Measurements from ENCODE around the gene PRPF6.

Gene PRPF6

GRCh38 chr20:63940472-63941266 lies 40.3 kb upstream of the PRPF6 start:
- no peak for DNase-seq (ENCODE audit: low read depth, low spot score)
- H3K27ac ChIP-seq (ENCODE audit: low read length) = no peak overlapping the region
- whole genome bisulfite sequencing (ENCODE audit: insufficient coverage, insufficient read length) = no CpG with 5 or more reads among the region's 58 CpGs
- peak overlapping the region; percentile 39; the same call in 1 of the 2 replicates for H3K4me3 ChIP-seq (ENCODE audit: low read length)
- no peaks in the 10 kb centered on the region for H3K27me3 ChIP-seq (ENCODE audit: control insufficient read depth, insufficient read depth, low read length)
- H3K9me3 ChIP-seq (ENCODE audit: control insufficient read depth, insufficient read depth, low read length) = no peaks in the 10 kb centered on the region
- peaks cover 37% of the 10 kb centered on the region for H3K36me3 ChIP-seq (ENCODE audit: control insufficient read depth, insufficient read depth, low read length)
- H3K4me1 ChIP-seq (ENCODE audit: control insufficient read depth, insufficient read depth, low read length) = peaks cover 4% of the 10 kb centered on the region

DNA sequence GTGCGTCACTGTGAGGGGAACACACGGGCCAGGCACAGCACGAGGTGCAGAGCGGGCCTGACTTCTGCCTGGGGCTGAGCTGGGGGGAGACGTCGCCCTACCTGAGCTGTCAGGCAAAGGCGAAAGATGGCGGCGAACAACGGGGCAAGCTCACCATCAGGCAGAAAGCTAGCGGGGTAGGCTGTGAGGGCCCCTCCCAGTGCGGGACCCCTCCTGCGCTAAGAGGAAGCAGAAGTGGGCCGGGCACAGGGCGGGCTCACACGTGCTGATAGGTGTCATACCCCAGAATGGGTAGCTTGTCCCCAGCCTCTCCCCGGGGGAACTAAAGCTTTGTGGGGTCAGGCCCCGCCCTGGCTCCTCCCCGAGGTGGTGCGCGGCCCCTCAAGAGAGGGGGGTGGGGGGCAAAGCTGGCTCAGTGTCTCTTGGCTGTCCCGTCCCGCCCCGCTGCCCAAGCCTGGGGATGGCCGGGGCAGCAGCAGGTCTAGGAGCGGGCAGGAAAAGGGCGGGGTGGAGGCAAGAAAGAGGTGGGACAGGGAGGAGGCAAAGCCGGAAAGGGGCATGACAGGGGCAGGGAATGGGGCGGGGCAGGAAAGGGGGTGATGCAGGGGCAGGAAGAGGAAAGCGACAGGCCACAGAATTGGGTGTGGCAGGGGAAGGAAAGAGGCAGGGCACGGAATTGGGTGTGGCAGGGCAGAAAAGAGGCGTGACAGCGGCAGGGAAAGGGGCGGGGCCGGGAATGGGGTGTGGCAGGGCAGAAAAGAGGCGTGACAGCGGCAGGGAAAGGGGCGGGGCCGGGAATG lies 39.5 kb upstream of the PRPF6 start:
- H3K27ac ChIP-seq (ENCODE audit: low read length) = no peak overlapping the region

GRCh38 chr20:63942250-63942951 lies 38.5 kb upstream of the PRPF6 start:
- peaks cover 4% of the 10 kb centered on the region for H3K4me1 ChIP-seq (ENCODE audit: control insufficient read depth, insufficient read depth, low read length)
- peaks cover 37% of the 10 kb centered on the region for H3K36me3 ChIP-seq (ENCODE audit: control insufficient read depth, insufficient read depth, low read length)
- H3K27me3 ChIP-seq (ENCODE audit: control insufficient read depth, insufficient read depth, low read length) = no peaks in the 10 kb centered on the region
- no peaks in the 10 kb centered on the region for H3K9me3 ChIP-seq (ENCODE audit: control insufficient read depth, insufficient read depth, low read length)
- H3K27ac ChIP-seq (ENCODE audit: low read length) = no peak overlapping the region
- H3K4me3 ChIP-seq (ENCODE audit: low read length) = no peak overlapping the region
- no peak for DNase-seq (ENCODE audit: low read depth, low spot score)
- no CpG with 5 or more reads among the region's 30 CpGs for WGBS (ENCODE audit: insufficient coverage, insufficient read length)

More for the DNA sequence above, 39.5 kb upstream of the PRPF6 start:
- Histone ChIP-seq H3K4me1 (ENCODE audit: control insufficient read depth, insufficient read depth, low read length) (peaks cover 4% of the 10 kb centered on the region), H3K36me3 (ENCODE audit: control insufficient read depth, insufficient read depth, low read length) (peaks cover 37% of the 10 kb centered on the region), H3K4me3 (ENCODE audit: low read length) (peak overlapping the region; percentile 39; the same call in 1 of the 2 replicates), H3K9me3 (ENCODE audit: control insufficient read depth, insufficient read depth, low read length) (no peaks in the 10 kb centered on the region), H3K27me3 (ENCODE audit: control insufficient read depth, insufficient read depth, low read length) (no peaks in the 10 kb centered on the region)
- DNase-seq (ENCODE audit: low read depth, low spot score) = no peak
- WGBS (ENCODE audit: insufficient coverage, insufficient read length) = no CpG with 5 or more reads among the region's 39 CpGs

GRCh38 chr20:63942969-63943807 lies 37.7 kb upstream of the PRPF6 start:
- H3K36me3 ChIP-seq (ENCODE audit: control insufficient read depth, insufficient read depth, low read length) = peaks cover 37% of the 10 kb centered on the region
- H3K9me3 ChIP-seq (ENCODE audit: control insufficient read depth, insufficient read depth, low read length) = no peaks in the 10 kb centered on the region
- H3K4me1 ChIP-seq (ENCODE audit: control insufficient read depth, insufficient read depth, low read length) = peaks cover 4% of the 10 kb centered on the region
- DNase-seq (ENCODE audit: low read depth, low spot score) = no peak
- no peaks in the 10 kb centered on the region for H3K27me3 ChIP-seq (ENCODE audit: control insufficient read depth, insufficient read depth, low read length)
- no CpG with 5 or more reads among the region's 19 CpGs for WGBS (ENCODE audit: insufficient coverage, insufficient read length)
- H3K27ac ChIP-seq (ENCODE audit: low read length) = no peak overlapping the region
- no peak overlapping the region for H3K4me3 ChIP-seq (ENCODE audit: low read length)

GRCh38 chr20:63943808-63944077 lies 37.2 kb upstream of the PRPF6 start:
- H3K4me1 ChIP-seq (ENCODE audit: control insufficient read depth, insufficient read depth, low read length) = peaks cover 4% of the 10 kb centered on the region

DNA sequence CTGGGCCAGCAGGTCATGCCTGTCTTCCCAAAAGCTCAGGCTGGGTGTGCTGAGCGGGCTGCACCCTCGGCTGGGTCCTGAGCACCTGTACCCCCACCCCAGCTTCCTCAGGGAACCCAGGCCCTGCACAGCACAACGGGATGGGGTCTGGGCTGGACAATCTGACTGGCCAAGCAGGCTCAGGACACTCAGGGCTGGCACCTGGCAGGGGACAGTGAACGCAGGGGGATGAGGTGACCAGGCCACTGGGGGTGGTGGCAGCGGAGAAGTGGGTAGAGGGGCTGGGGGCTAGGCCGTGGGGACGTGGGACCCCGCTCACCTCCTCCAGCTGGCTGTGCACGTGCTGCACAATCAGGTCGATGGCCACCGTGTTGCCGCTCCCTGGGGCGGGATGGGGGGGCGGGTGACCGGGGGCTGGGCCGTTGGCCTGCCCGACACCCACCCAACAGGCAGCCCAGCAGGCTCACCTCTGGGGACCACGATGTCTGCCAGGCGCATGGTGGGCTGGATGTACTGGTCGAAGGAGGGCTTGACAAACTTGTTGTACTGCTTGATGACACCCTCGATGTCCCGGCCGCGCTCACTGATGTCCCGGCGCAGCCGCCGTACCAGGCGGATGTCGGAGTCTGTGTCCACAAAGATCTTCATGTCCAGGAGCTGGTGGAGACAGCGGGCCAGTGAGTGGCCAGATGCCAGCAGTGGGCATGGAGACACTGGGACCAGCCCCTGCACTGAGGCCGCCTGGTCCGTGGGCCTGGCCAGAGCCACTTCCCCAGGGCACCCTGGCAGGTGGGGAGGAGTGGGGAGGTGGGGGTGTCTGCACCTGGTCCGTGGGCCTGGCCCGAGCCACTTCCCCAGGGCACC lies 36.6 kb upstream of the PRPF6 start:
- H3K36me3 ChIP-seq (ENCODE audit: control insufficient read depth, insufficient read depth, low read length) = peaks cover 37% of the 10 kb centered on the region
- no peak overlapping the region for H3K27ac ChIP-seq (ENCODE audit: low read length)
- no peak overlapping the region for H3K4me3 ChIP-seq (ENCODE audit: low read length)
- H3K4me1 ChIP-seq (ENCODE audit: control insufficient read depth, insufficient read depth, low read length) = peaks cover 6% of the 10 kb centered on the region
- no peaks in the 10 kb centered on the region for H3K27me3 ChIP-seq (ENCODE audit: control insufficient read depth, insufficient read depth, low read length)
- DNase-seq (ENCODE audit: low read depth, low spot score) = no peak
- H3K9me3 ChIP-seq (ENCODE audit: control insufficient read depth, insufficient read depth, low read length) = no peaks in the 10 kb centered on the region
- WGBS (ENCODE audit: insufficient coverage, insufficient read length) = no CpG with 5 or more reads among the region's 35 CpGs

More at GRCh38 chr20:63943808-63944077, 37.2 kb upstream of the PRPF6 start:
- Histone ChIP-seq H3K36me3 (ENCODE audit: control insufficient read depth, insufficient read depth, low read length) (peaks cover 37% of the 10 kb centered on the region), H3K27me3 (ENCODE audit: control insufficient read depth, insufficient read depth, low read length) (no peaks in the 10 kb centered on the region), H3K27ac (ENCODE audit: low read length) (no peak overlapping the region), H3K4me3 (ENCODE audit: low read length) (no peak overlapping the region), H3K9me3 (ENCODE audit: control insufficient read depth, insufficient read depth, low read length) (no peaks in the 10 kb centered on the region)
- DNase-seq (ENCODE audit: low read depth, low spot score) = no peak
- WGBS (ENCODE audit: insufficient coverage, insufficient read length) = no CpG with 5 or more reads among the region's 3 CpGs

DNA sequence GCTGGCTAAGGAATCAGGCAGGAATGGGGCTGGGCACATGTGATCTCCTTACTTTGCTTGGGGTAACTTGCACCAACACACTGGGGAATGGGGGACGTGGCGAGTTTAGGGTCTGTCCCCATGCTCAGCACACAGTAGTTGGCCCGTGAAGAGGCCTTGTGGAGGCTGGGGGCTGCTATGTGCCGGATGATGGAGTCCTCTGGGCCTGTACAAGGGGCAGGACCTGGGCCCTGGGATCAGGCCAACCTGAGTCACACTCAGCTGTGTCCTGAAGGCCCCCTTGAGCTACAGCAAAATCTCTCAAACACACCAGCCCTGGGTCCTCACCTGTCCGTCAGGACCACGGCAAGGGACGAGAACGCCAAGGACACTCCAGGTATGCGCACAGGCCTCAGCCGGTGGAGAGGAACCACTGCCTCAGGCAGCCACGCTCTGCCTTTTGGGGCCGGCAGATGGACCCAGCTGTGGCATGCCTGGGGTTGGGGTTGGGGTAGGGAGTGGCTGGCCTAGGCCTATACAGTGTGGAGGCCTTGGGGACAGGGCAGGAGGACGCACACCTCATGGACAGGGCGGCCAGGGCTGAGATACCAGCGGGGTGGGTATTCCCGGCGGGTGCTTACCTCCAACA lies 35.8 kb upstream of the PRPF6 start:
- DNase-seq (ENCODE audit: low read depth, low spot score) = no peak
- Histone ChIP-seq H3K36me3 (ENCODE audit: control insufficient read depth, insufficient read depth, low read length) (peaks cover 36% of the 10 kb centered on the region), H3K4me3 (ENCODE audit: low read length) (no peak overlapping the region), H3K27me3 (ENCODE audit: control insufficient read depth, insufficient read depth, low read length) (no peaks in the 10 kb centered on the region), H3K27ac (ENCODE audit: low read length) (no peak overlapping the region), H3K4me1 (ENCODE audit: control insufficient read depth, insufficient read depth, low read length) (peaks cover 10% of the 10 kb centered on the region), H3K9me3 (ENCODE audit: control insufficient read depth, insufficient read depth, low read length) (no peaks in the 10 kb centered on the region)
- no CpG with 5 or more reads among the region's 17 CpGs for WGBS (ENCODE audit: insufficient coverage, insufficient read length)

DNA sequence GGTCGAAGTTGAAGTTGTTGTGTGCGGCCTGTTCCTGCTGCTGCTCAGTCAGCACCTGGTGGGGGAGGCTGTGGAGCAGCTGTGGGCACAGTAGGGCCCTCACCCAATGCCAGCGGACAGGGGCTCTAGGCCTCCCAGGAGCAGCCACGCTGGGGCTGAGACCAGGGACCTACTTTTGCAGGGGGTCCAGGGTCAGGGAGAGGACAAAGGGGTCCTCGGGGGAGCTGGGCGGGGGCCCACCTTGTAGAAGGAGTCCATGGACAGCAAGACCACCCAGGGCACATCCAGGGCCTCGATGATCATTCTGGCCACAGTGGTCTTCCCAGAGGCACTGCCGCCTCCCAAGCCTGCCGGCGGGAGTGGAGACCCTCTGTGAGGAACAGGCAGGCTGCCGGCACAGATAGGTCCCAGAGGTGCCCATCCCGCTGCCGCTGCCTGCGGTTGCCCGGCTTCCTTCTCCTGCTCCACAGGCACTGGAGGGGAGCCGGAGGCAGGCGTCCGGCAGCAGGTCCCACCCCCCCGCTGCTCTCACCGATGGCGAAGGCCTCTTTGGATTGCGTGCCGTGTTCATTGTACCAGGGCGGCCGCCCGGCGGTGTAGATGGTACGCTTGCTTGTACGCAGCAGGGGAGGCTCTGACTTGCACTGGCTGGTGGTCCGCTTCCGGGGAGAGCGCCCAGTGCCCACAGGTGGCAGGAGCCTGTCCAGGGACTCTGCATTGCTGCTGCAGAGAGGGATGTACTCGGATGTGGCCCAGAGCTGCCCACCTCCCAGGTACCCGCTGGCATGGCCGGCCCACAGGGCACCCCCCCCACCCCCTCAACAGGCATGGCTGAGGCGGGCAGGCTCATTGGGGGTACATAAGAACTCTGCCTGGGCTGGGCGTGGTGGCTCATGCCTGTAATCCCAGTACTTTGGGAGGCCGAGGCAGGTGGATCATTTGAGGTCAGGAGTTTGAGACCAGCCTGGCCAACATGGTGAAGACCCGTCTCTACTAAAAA lies 34.7 kb upstream of the PRPF6 start:
- H3K36me3 ChIP-seq (ENCODE audit: control insufficient read depth, insufficient read depth, low read length) = peaks cover 26% of the 10 kb centered on the region
- no peak overlapping the region for H3K27ac ChIP-seq (ENCODE audit: low read length)
- DNase-seq (ENCODE audit: low read depth, low spot score) = no peak
- no peaks in the 10 kb centered on the region for H3K27me3 ChIP-seq (ENCODE audit: control insufficient read depth, insufficient read depth, low read length)
- no peak overlapping the region for H3K4me3 ChIP-seq (ENCODE audit: low read length)
- no peaks in the 10 kb centered on the region for H3K9me3 ChIP-seq (ENCODE audit: control insufficient read depth, insufficient read depth, low read length)
- WGBS (ENCODE audit: insufficient coverage, insufficient read length) = no CpG with 5 or more reads among the region's 39 CpGs
- peaks cover 10% of the 10 kb centered on the region for H3K4me1 ChIP-seq (ENCODE audit: control insufficient read depth, insufficient read depth, low read length)

All from iPS DF 6.9 (cell line).